Suppressor macrophage (primary cell): ENCODE results near the gene MYH4.

ENCODE experiments used
- DNase-seq, 4 experiments: peaks; one replicate each; pipeline ENCODE4 v3.0.0-alpha.2; 2020 to 2022
- total RNA-seq, 17 experiments: gene quantifications; one replicate each; lab custom pipeline; 2026; ENCODE audit warnings: mixed read lengths in 6 of 17, inconsistent platforms in 3 of 17; lab: John Stamatoyannopoulos, UW

MYH4 gene
- total RNA-seq: 0 to 3.3 (median 0) reads per million in 17 experiments

DNA sequence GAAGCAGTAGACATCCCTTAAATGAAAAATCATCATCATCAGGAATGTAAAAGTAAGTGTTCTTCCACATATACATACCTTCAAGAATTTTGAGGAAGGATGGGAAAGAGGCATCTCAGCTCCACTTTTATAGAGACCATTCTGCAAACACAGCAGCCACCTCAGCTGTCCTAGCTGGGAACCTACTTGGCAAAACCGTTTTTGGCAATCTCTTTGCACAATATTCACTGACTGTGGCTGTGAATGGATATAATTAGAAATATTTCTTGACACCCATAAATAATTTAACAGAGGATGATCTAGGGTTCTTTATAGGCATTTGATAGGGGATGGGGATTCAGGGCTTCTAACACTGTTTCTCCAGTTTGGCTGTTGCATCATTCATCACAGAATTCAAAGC lies at the start of gene MYH4:
Gene MYH4, minus strand, starts transcription at position 101 of the 400 bp plus-strand sequence. CDS start 2,814 bp downstream, outside the sequence.
- DNase-seq: no peak

DNA sequence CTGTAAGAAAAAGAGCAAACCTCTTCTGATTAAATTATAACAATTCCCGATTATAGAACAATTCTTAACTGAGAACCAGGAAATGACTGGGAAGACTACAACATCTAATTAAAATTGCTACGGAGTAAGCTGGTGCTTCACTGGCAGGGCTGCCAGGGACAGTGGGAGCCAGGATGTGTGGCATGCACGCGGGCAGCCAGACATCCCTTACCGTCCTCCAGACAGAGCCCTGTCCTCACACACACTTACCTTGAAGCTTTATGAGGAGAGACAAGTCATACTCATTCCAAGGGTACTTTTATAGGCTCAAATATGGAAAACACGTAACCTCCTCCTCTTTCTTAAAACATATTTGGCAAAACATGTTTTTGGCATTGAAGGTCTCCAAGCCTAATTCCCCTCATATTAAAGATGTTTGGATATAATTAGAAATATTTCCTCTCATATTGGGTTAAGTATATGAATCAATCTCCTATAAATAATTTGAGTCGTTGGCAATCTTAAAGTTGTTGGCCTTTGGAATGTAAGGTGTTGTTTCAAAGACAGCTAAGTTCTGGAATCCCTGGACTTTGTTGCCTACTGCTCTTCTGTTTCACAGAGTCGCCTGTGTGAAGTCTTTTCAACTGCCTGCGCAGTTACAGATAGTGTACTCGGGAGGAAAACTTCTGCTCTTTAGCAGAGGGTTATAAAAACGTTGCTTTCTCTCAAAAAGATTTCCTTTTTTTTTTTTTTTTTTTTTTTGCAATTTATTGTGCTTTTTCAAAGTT lies 49.1 kb upstream of the MYH4 start, which contains the start of gene MYH1:
Gene MYH1, minus strand, starts transcription at position 272 of the 767 bp plus-strand sequence. CDS start 1,900 bp downstream, outside the sequence.
- no peak for DNase-seq

DNA sequence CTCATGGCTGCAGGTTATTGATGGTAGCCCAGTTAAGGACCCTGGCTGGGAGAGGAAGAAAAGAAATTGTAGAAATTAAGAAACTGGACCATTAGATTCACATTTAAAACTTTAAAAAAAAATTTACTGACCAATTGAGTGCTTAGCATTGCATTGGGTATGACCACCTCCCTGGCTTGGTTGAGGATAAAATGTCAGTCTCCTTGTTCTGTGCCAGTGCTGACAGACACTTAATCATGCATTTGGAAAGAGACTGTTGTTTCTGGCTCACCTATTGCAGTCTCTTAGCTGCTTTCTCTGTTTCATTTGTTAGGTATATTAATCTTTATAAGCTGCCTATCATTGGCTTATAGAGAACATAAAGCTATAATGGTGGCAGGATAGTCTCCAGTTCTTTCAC lies 47.3 kb upstream of the MYH4 start:
- no peak for DNase-seq

DNA sequence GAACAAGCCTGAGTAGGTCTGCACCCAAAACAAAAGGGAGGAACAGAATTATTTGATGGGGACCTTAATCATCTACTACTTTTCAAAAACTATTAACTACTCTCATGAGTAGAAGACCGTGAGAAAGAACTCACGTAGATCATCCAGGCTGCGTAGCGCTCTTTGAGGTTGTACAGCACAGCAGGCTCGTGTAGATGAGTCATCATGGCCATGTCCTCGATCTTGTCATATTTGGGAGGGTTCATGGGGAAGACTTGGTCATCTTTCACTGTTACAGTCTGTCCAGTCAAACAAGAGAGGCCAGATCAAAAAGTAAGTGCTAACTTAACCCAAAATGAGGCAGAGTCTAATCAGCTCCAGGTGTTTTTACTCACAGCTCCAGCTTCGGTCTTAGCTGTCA lies 46.7 kb upstream of the MYH4 start:
- no peak for DNase-seq

DNA sequence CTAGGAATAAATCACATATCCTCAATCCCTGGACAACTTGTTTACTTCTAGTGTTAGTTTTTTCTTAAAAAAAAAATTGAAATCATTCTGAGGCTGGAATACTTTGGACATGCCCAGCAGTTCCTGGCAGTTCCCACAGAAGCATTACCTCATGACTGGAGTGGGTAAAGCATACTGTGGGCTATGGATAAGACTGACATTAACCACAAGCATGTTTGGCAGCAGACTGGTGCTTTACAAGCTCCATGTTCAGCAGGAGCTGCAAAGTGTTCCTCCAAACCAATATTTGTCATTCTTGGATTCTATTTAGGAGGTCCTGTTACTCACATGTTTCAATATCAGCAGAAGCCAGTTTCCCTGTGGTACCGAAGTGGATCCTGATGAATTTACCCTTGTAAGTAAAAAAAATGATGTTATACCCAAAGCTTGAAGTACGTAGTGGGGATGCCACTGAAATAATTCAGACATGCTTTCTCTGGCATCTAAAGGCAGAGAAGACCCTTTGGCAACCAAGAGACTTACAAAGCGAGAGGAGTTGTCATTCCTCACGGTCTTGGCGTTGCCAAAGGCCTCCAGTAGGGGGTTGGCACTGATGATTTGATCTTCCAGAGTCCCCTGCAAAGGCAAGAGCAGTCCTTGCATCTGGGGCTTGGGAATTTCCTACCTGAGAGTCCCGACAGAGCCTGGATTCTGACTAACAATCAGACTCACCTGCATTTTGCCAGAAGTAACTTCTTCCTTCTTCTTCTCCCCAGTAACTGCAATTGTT lies 44.1 kb upstream of the MYH4 start:
- DNase-seq: no peak

DNA sequence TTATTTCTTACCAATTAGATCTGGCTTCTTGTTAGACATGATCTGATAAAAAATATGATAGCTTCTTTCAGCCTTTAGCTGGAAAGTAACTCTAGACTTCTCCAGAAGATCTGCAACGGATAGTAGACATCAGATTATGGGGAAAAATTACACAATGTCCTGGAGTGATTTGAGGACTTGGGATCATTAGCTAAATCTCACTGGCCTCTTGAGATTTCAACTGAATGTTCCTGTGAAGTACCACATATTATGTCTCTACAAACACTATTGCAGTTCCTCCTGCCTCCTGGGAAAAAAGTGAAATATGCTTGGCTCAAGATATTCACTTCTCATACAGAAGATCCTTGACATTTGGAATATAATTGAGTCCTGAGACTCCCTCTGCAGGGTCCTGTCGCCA lies 43.5 kb upstream of the MYH4 start:
- DNase-seq: no peak

DNA sequence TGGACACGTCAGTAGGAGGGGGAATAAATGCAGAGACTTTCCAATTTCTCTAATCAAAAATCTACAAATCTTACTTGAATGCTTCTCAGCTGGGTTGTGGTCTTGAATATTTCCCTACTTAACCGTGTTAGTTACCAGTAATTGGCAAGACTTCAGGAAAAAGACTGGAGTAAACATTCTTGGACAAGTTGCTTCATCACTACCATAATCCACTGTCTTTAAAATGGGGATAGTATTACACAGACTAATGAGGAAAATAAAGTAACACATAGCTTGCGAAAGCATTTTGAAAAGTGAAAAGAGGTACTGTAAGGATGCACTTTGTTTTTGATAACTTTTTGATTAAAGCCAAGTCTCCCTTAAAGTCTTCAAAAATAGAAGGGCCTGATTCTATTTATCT lies 30.6 kb upstream of the MYH4 start:
- DNase-seq: no peak

DNA sequence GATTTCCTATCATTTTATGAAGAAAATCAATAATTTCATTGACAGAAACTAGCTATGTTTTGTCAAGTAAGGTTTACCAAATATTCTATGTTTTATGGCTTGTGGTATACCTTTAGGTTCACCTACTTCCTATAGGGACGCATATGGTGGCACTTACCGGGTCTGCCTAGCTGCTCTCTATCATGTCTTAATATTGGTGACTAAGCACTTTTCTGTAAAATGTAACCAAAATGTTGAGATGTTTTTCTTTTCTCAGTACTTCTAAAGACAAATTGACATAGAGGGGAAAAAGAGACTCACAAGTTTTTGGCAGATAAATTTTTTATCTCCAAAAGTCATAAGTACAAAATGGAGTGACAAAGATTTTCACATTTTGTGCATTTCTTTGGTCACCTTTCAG lies 22.6 kb upstream of the MYH4 start:
- DNase-seq: no peak

DNA sequence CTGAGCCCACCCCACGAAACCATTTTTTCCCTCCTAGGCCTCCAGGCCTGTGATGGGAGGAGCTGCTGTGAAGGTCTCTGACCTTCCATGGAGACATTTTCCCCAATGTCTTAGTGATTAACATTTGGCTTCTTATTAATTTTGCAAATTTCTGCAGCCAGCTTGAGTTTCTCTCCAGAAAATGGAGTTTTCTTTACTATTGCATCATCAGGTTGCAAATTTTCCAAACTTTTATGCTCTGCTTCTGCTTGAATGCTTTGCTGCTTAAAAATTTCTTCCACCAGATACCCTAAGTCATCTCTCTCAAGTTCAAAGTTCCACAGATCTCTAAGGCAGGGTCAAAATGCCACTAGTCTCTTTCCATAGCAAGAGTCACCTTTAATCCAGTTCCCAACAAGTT lies 12.9 kb upstream of the MYH4 start:
- no peak for DNase-seq

DNA sequence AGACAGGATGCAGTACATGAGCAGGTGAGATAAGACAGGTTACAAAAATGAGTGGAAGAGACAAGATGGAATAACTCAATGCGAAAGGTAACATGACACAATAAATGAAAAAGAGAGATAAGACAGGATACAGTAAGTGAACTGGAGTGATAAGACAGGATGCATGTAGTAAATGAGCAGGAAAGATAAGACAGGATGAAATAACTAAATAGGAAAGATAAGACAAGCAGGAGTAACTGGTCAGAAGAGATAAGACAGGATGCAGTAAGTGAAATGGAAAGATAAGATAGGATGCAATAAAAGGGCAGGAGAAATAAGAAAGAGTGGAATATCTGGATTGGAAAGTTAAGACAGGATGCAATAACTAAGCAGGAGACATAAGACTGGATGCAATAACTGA lies 8.3 kb upstream of the MYH4 start:
- DNase-seq: no peak

DNA sequence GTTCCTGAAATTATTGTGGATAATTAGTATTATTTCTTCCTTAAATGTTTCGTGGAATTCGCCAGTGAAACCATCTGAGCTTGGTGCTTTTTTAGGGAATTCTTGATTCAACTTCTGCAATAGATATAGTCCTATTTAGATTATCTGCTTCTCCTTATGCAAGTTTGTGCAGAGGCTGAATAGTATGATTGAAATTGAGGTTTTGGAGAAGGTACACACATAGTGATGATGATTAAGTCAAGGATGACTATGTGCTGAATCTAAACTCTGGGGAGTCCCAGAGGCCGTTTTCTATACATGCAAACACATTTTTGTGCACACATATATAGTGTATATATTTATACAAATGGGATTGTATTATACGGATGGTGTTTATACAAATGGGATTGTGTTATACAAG lies 5.2 kb upstream of the MYH4 start:
- DNase-seq: no peak

DNA sequence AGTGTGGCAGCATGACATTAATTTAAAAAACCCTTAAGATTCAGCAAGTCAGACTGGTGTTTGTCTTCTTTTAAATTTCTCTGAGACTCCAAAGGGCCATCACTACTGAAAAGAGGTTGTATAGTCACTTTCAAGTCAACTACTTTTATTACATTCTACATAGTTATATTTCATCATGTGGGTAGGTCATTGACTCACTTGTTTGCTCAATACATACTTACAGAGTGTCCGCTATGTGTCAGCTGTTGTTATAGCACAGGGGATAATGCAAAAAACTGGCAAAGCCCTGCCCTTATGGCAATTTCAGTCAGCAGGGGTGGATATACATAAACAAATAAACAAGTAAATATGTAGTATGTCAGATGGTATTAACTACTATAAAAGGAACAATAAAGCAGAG lies 2.5 kb upstream of the MYH4 start:
- DNase-seq: no peak

DNA sequence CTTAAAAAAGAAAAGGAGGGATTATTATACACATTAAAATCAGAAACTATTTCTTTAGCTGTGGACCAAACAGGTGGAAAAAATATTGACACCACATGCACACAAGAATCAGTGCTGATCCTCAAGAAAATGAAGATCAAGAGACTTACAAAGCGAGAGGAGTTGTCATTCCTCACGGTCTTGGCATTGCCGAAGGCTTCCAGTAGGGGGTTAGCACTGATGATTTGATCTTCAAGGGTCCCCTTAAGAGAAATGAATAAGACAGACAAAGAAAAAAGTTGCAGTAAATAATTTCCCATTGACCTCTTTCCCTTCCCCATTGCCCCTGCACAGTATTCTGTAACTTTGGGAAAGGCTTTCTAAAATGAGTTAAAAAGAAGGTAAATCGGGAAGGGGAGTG lies 6.0 kb downstream of the MYH4 start:
- no peak for DNase-seq

DNA sequence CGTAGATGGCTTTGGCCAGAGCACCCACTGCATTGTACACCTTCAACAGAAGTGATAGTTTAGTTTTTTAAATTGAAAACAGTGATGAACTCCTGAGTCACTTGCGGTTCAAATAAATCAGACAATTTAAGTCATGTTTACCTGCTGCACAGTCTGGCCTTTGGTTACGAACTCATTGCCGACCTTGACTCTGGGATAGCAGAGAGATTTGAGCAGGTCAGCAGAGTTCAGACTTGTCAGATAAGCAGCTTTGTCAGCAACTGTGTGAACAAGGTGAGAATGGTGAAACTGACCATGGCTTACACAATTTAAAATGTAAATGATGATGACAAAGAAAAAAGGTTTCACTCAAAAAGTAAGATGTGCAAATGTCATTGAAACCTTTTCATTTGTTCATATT lies 9.3 kb downstream of the MYH4 start:
- no peak for DNase-seq

DNA sequence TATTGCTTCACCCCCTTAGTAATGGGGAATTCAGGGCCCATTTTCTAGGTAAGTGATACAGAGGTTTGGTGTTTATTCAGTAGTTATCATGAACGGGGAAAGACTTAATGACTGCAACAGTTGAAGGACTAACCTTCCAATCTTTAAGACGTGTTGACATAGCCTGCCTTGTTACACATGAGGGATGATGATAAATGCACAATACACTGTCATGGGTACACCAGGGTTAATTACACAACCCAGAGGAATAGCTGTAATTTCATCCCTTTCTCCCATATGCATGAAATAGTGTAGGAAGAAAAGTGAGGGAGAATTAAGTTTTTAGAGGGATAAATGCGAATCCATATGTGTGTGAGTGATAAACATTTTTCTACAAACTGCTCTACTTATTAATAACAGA lies 10.7 kb downstream of the MYH4 start:
- no peak for DNase-seq

DNA sequence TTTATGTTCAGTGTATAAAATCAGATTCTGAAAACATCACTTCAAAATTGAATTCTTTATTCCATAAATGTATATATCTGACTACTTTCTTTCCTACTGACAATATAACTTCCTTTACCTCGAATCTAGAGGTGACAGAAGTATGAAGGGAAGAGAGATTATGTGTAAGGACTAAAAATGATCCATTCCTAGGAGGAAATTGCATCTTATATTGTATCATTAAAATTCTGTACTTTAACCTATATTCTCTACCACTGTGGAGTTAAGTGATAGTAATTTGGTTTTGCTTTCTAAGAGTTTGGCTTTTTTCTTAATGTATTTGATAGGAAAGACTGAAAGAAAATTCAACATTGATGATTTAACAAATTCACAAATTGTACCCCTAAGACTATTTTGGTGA lies 11.4 kb downstream of the MYH4 start:
- DNase-seq: no peak

DNA sequence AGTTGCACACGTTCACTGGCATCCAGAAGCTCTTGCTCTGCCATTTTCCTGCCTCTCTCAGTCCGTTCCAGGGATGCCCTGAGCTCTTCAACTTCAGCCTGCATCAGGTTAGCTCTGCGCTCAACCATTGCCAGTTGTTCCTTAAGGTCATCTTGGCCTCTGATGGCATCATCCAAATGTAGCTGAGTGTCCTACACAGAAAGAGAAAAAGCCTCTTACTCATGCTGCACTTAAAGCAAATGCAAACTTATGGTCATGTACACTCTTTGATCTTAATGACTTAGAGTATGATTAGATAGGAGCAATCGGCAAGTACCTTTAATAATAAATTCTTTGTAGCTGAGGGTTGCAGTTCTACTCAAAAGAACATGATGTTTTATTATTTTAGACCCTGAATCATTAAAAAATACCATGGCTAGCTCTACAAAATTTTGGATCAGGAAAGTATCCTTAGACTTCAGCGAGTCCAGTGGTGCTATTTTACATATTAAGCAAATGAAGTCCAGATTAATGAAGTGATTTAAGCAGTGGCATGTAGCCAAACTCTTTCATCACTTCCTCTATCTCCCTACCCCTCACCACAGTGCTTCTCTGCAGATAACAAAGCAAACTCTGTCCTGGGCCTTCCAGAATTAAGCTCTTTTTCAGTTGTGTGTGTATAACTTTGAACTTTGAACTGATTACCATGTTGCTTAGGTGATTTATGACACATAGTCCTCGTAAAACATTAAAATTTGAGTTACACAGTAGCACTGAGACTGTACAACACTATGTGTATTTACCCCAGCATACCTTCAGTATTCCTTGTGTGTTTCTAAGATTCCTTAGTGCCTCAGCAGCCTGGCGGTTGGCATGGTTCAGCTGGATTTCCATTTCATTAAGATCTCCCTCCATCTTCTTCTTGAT lies 22.1 kb downstream of the MYH4 start:
- DNase-seq: peak in 1 of 4 experiments; percentile 9

DNA sequence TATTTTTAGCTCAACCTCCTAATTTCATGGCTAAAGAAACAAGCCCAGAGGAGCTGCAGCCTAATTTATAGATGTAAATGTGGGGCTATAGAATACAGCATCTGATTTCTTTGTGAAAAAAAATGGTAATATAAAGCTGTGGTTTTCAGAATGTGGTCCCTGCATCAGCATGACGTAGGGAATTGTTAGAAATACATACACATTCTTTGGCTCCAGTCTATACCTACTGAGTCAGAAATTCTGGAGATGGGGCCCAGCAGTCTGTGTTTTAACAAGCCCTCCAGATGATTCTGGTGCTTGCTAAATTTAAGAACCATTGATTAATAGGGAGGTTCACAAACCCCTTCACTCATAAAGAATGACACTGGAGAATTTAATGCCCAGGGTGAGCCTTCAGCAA lies 29.5 kb downstream of the MYH4 start:
- no peak for DNase-seq

DNA sequence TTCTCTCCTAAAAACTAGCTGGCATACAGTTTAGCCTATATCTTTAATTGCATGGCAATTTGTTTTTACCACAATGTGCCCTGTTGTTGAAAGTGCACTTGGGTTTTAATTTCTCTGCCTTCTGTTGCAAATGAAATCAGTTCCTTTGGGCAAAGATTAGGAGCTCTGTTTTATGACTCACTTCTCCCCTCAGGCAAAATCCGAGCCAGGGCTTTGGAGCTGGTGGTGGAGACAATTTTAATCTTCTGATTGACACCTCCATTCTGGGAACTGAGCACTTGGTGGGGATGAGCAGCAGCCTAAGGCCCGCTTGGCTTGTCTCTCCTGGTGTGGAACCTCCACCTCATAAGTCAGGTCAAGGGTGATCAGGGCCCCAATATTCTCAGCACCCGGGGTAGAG lies 34.3 kb downstream of the MYH4 start:
- no peak for DNase-seq

DNA sequence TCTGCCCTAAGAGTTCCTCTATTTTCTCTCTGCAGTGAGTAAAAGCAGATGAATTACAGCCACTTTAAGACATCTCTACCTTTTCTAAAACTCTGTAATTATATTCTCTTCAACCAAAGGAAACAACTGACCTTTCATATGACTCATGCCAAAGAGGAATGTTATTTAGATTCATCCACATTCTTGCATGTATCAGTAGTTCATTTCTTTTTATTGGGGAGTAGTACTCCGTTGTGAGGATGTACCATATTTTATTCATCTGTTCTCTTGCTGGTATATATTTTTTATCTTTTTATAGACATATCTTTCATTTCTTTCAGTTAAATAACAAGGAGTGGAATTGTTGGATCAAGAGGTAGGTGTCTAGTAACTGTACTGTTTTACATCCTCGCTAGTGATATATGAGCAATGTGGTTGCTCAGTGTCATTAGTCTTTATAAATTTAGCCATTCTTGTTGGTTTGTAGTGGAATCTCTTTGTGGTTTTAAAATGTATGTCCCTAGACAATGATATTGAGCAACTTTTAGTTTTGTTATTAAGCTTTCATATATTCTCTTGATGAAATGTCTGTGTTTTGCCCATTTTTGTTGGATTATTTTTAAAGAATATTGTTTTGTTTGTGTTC lies 39.8 kb downstream of the MYH4 start:
- no peak for DNase-seq

DNA sequence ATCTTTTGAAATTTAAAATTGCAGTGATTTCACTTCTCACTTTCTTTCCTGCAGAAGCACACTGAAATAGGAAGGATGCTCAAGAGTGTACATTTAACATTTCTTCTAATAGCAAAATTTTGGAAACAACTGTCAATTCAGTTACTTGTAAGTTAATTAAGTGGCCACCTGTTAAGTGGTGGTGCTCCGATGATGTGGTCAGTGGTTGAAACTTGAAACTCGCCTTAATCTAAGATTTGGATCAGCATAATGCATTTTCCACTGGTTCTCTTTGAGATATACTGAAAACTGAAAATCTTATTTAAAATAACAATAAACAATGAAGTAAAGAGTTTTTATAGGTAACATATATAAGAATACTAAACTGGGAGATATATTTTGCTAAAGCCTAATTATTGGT lies 40.6 kb downstream of the MYH4 start:
- no peak for DNase-seq

DNA sequence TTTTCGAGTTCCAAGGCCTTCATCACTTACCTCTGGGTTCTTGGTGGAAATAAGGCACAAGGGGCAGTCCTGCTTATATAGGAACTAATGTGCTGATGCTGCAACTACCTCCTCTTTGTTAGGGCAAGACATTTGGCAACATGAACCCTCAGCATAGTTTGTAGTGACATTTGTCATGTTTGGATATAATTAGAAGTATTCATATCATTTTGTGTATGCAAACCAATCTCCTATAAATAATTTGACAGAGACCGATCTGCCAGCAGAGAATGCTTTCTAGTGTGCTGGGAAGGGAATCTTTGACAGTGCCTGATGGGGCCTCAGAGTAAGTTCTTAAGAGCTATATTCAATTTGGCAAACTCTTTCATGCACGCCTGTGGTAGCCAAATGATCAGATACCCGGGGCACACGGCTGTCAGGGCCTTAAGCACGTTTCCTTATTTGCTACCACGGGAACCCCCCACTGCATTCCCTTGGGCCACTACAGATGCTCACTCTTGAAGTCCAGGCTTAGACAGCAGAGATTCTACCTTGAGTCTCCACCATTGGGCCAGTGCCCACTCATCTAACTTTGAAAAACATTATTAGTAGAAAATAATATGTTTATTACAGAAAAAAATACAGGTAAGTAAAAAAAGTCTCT lies 47.3 kb downstream of the MYH4 start, which contains the start of gene MYH8:
Gene MYH8, minus strand, starts transcription at position 51 of the 643 bp plus-strand sequence. CDS start 1,723 bp downstream, outside the sequence.
- no peak for DNase-seq
